Stimulated activated naive CD8-positive, alpha-beta T cell treated with anti-CD3 and anti-CD28 coated beads, Interleukin-15, Interleukin-2, amounts not matched to agents 100 U/mL and 50 U/mL, for 24 hours (primary cell): ENCODE results near the gene TIE1.

Experiments
- ATAC-seq: fragments of 150-1000 bp; cut with Tn5 transposase; one replicate; pipeline ENCODE4 v1.10.0; 2021
- DNase-seq: peaks from one replicate; pipeline ENCODE4 v3.0.0; 2021

TIE1 gene

GRCh38 chr1:43274125-43274803, 26.5 kb upstream of the TIE1 start:
- DNase-seq: peak; percentile 21
- ATAC-seq: peak; percentile 55

GRCh38 chr1:43274804-43275180, 26.0 kb upstream of the TIE1 start:
- no peak for DNase-seq
- ATAC-seq: no peak

- ATAC-seq: no peak
- DNase-seq: no peak
These were observed 24.8 kb upstream of the TIE1 start for GRCh38 chr1:43275826-43276620.

- ATAC-seq (no peak), DNase-seq (no peak)
These were observed 24.1 kb upstream of the TIE1 start for GRCh38 chr1:43276673-43277072.

GRCh38 chr1:43277116-43277876, 23.5 kb upstream of the TIE1 start:
- ATAC-seq: no peak
- DNase-seq: no peak

- ATAC-seq (no peak), DNase-seq (no peak)
These were observed 21.6 kb upstream of the TIE1 start for GRCh38 chr1:43279161-43279560.

GRCh38 chr1:43279666-43280065, 21.1 kb upstream of the TIE1 start:
- DNase-seq: no peak
- no peak for ATAC-seq

GRCh38 chr1:43280692-43281091, 20.1 kb upstream of the TIE1 start:
- ATAC-seq (no peak), DNase-seq (no peak)

GRCh38 chr1:43282220-43283195, 18.3 kb upstream of the TIE1 start:
- DNase-seq: no peak

GRCh38 chr1:43284065-43284464, 16.7 kb upstream of the TIE1 start:
- ATAC-seq: no peak
- DNase-seq: no peak

More at GRCh38 chr1:43282220-43283195, 18.3 kb upstream of the TIE1 start:
- no peak for ATAC-seq

GRCh38 chr1:43284546-43285110, 16.2 kb upstream of the TIE1 start:
- no peak for ATAC-seq
- DNase-seq: no peak

- no peak for DNase-seq
These were observed 15.4 kb upstream of the TIE1 start, which contains the start of gene C1orf210 for GRCh38 chr1:43285269-43285990. C1orf210 (minus strand) TSS chr1:43285581; CDS start chr1:43283270, 2,311 bp downstream.

GRCh38 chr1:43286115-43286514, 14.7 kb upstream of the TIE1 start:
- DNase-seq (no peak), ATAC-seq (no peak)

More at GRCh38 chr1:43285269-43285990, 15.4 kb upstream of the TIE1 start, which contains the start of gene C1orf210:
- ATAC-seq: no peak

- DNase-seq (no peak), ATAC-seq (no peak)
These were observed 14.2 kb upstream of the TIE1 start for GRCh38 chr1:43286533-43286932.

- DNase-seq (no peak), ATAC-seq (no peak)
These were observed 12.6 kb upstream of the TIE1 start for GRCh38 chr1:43288058-43288784.

GRCh38 chr1:43288785-43289706, 11.7 kb upstream of the TIE1 start:
- no peak for DNase-seq
- ATAC-seq: no peak

GRCh38 chr1:43292216-43292615, 8.6 kb upstream of the TIE1 start:
- ATAC-seq (no peak), DNase-seq (no peak)

- DNase-seq (no peak), ATAC-seq (no peak)
These were observed 8.1 kb upstream of the TIE1 start for GRCh38 chr1:43292679-43293078.

GRCh38 chr1:43293176-43293575, 7.6 kb upstream of the TIE1 start:
- no peak for ATAC-seq
- no peak for DNase-seq
